ENCODE results near the gene ARMH3.

- TF ChIP-seq CTCF (IDR thresholded peaks at IDR 0.05 in 8 of 11, conservative IDR thresholded peaks at IDR 0.05 in 3 of 11) (no peak), POLR2AphosphoS5 (IDR thresholded peaks at IDR 0.05) (no peak)
Observed at GRCh38 chr10:102064503-102064867, 8.5 kb upstream of the ARMH3 start.
